Neural cell (in vitro differentiated cells): ENCODE results near the gene TEX14.

ENCODE experiments used
- EZH2 ChIP-seq: fragments of 200-600, 300-800 bp; shearing (Covaris generic), sonication (generic); IDR thresholded peaks from 2 replicates; pipeline ENCODE4 v1.6.1; 2014; ENCODE audit warnings: antibody characterized with exemption, low read length, borderline replicate concordance, mild to moderate bottlenecking; ENCODE audit not compliant: insufficient read depth, poor library complexity, severe bottlenecking
- TF ChIP-seq, protein P1 (sequence below): fragments of 450-650 bp; IDR thresholded peaks from 2 replicates; pipeline ENCODE4 v1.5.1; 2014; ENCODE audit warnings: antibody characterized with exemption, mild to moderate bottlenecking, moderate library complexity; ENCODE audit not compliant: poor library complexity, severe bottlenecking

DNA sequence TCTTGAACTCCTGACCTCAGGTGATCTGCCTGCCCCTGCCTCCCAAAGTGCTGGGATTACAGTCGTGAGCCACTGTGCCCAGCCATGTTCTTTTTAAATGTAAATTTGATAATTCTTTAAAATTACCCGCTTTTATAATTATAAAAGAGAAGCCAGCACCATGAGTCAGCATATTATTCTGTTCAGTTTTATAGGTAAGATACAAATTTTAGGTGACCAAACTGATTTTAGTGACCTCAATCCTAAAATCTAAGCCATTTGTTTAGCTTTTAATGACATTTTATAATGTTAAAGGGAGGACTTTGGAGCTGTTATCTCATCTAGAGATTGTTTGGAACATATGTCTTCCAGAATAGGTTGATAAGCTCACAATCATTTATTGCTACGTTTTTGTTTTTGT lies 43.0 kb upstream of the TEX14 start:
- no peak for TF ChIP-seq EZH2
- TF ChIP-seq, protein P1, sequence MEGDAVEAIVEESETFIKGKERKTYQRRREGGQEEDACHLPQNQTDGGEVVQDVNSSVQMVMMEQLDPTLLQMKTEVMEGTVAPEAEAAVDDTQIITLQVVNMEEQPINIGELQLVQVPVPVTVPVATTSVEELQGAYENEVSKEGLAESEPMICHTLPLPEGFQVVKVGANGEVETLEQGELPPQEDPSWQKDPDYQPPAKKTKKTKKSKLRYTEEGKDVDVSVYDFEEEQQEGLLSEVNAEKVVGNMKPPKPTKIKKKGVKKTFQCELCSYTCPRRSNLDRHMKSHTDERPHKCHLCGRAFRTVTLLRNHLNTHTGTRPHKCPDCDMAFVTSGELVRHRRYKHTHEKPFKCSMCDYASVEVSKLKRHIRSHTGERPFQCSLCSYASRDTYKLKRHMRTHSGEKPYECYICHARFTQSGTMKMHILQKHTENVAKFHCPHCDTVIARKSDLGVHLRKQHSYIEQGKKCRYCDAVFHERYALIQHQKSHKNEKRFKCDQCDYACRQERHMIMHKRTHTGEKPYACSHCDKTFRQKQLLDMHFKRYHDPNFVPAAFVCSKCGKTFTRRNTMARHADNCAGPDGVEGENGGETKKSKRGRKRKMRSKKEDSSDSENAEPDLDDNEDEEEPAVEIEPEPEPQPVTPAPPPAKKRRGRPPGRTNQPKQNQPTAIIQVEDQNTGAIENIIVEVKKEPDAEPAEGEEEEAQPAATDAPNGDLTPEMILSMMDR = no peak
